Measurements from ENCODE around the gene CD247.

Gene CD247

DNA sequence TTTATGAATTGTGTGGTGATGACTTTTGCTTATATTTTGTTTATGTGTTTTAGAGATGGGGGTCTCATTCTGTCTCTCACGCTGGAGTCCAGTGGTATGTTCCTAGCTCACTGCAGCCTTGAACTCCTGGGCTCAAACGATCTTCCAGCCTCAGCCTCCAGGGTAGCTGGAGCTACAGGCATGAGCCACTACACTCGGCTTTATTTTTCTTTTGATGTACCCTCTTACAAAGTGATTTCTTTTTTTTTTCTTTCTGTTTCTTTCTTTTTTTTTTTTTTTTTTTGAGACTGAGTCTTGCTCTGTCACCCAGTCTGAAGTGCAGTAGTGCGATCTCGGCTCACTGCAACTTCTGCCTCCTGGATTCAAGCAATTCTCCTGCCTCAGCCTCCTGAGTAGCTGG lies 46.8 kb downstream of the CD247 start:
- WGBS (ENCODE audit: insufficient coverage): 100% methylated on average over 1 of the region's 5 CpGs
- no peaks in the 10 kb centered on the region for H3K9me3 ChIP-seq (ENCODE audit: control extremely low read depth in 1 of 5, control insufficient read depth in 4 of 5, insufficient read depth in 2 of 5, low read depth in 1 of 5, low read length in 4 of 5)
- ChIA-PET POLR2A (no interaction called here), CTCF (no interaction called here)
- no peak overlapping the region for H3K4me3 ChIP-seq (ENCODE audit: control insufficient read depth in 1 of 7, extremely low read depth in 1 of 7, insufficient read depth in 4 of 7, low read depth in 2 of 7, low read length in 6 of 7)
- no peaks in the 10 kb centered on the region for H3K4me1 ChIP-seq (ENCODE audit: control extremely low read depth in 1 of 4, control insufficient read depth in 4 of 4, insufficient read depth in 4 of 4, low read length in 3 of 4)
- H3K36me3 ChIP-seq (ENCODE audit: control insufficient read depth in 4 of 4, insufficient read depth in 4 of 4, low read length in 3 of 4): no peaks in the 10 kb centered on the region
- no peak overlapping the region for H3K27ac ChIP-seq (ENCODE audit: insufficient read depth in 1 of 2, low read depth in 1 of 2, low read length in 2 of 2, poor library complexity in 1 of 2, severe bottlenecking in 2 of 2)
- no peaks in the 10 kb centered on the region for H3K27me3 ChIP-seq (replicated peaks in 2 of 5; ENCODE audit: control insufficient read depth in 4 of 5, insufficient read depth in 5 of 5, low read length in 4 of 5)
- DNase-seq: no peak

- ChIA-PET POLR2A (no interaction called here), CTCF (interaction anchor here (0.7 to 1.8 kb wide), 4 partner anchors 11 to 1550 kb away, joined by 3 to 4 read pairs (median 4); no protein-coding TSS in a partner anchor)
- no peaks in the 10 kb centered on the region for H3K4me1 ChIP-seq (ENCODE audit: control extremely low read depth in 1 of 4, control insufficient read depth in 4 of 4, insufficient read depth in 4 of 4, low read length in 3 of 4)
- no peak overlapping the region for H3K27ac ChIP-seq (ENCODE audit: insufficient read depth in 1 of 2, low read depth in 1 of 2, low read length in 2 of 2, poor library complexity in 1 of 2, severe bottlenecking in 2 of 2)
- no peaks in the 10 kb centered on the region for H3K27me3 ChIP-seq (replicated peaks in 2 of 5; ENCODE audit: control insufficient read depth in 4 of 5, insufficient read depth in 5 of 5, low read length in 4 of 5)
- DNase-seq: no peak
- WGBS (ENCODE audit: insufficient coverage): 100% methylated on average over 2 of the region's 7 CpGs
- no peak overlapping the region for H3K4me3 ChIP-seq (ENCODE audit: control insufficient read depth in 1 of 7, extremely low read depth in 1 of 7, insufficient read depth in 4 of 7, low read depth in 2 of 7, low read length in 6 of 7)
- no peaks in the 10 kb centered on the region for H3K9me3 ChIP-seq (ENCODE audit: control extremely low read depth in 1 of 5, control insufficient read depth in 4 of 5, insufficient read depth in 2 of 5, low read depth in 1 of 5, low read length in 4 of 5)
- H3K36me3 ChIP-seq (ENCODE audit: control insufficient read depth in 4 of 4, insufficient read depth in 4 of 4, low read length in 3 of 4): no peaks in the 10 kb centered on the region
These were observed 48.9 kb downstream of the CD247 start for GRCh38 chr1:167469280-167469965.

- H3K9me3 ChIP-seq (ENCODE audit: control extremely low read depth in 1 of 5, control insufficient read depth in 4 of 5, insufficient read depth in 2 of 5, low read depth in 1 of 5, low read length in 4 of 5): no peaks in the 10 kb centered on the region
- no peaks in the 10 kb centered on the region for H3K36me3 ChIP-seq (ENCODE audit: control insufficient read depth in 4 of 4, insufficient read depth in 4 of 4, low read length in 3 of 4)
- CTCF ChIA-PET: interaction anchor here (0.7 to 1.8 kb wide), 5 partner anchors 13 to 187 kb away, joined by 3 to 4 read pairs (median 3); no protein-coding TSS in a partner anchor
- H3K27ac ChIP-seq (ENCODE audit: insufficient read depth in 1 of 2, low read depth in 1 of 2, low read length in 2 of 2, poor library complexity in 1 of 2, severe bottlenecking in 2 of 2): no peak overlapping the region
- POLR2A ChIA-PET: no interaction called here
- no peaks in the 10 kb centered on the region for H3K27me3 ChIP-seq (replicated peaks in 2 of 5; ENCODE audit: control insufficient read depth in 4 of 5, insufficient read depth in 5 of 5, low read length in 4 of 5)
- WGBS (ENCODE audit: insufficient coverage): 90% methylated on average over 4 of the region's 9 CpGs
- no peak overlapping the region for H3K4me3 ChIP-seq (ENCODE audit: control insufficient read depth in 1 of 7, extremely low read depth in 1 of 7, insufficient read depth in 4 of 7, low read depth in 2 of 7, low read length in 6 of 7)
- H3K4me1 ChIP-seq (ENCODE audit: control extremely low read depth in 1 of 4, control insufficient read depth in 4 of 4, insufficient read depth in 4 of 4, low read length in 3 of 4): no peaks in the 10 kb centered on the region
- no peak for DNase-seq
These were observed 50.6 kb downstream of the CD247 start for GRCh38 chr1:167467752-167468151.

GRCh38 chr1:167467126-167467710 lies 51.1 kb downstream of the CD247 start:
- POLR2A ChIA-PET: no interaction called here
- Histone ChIP-seq H3K27ac (ENCODE audit: insufficient read depth in 1 of 2, low read depth in 1 of 2, low read length in 2 of 2, poor library complexity in 1 of 2, severe bottlenecking in 2 of 2) (no peak overlapping the region), H3K36me3 (ENCODE audit: control insufficient read depth in 4 of 4, insufficient read depth in 4 of 4, low read length in 3 of 4) (no peaks in the 10 kb centered on the region), H3K4me3 (ENCODE audit: control insufficient read depth in 1 of 7, extremely low read depth in 1 of 7, insufficient read depth in 4 of 7, low read depth in 2 of 7, low read length in 6 of 7) (no peak overlapping the region), H3K4me1 (ENCODE audit: control extremely low read depth in 1 of 4, control insufficient read depth in 4 of 4, insufficient read depth in 4 of 4, low read length in 3 of 4) (no peaks in the 10 kb centered on the region), H3K9me3 (ENCODE audit: control extremely low read depth in 1 of 5, control insufficient read depth in 4 of 5, insufficient read depth in 2 of 5, low read depth in 1 of 5, low read length in 4 of 5) (no peaks in the 10 kb centered on the region), H3K27me3 (replicated peaks in 2 of 5; ENCODE audit: control insufficient read depth in 4 of 5, insufficient read depth in 5 of 5, low read length in 4 of 5) (no peaks in the 10 kb centered on the region)
- CTCF ChIA-PET: interaction anchor here (1.0 to 1.1 kb wide), 2 partner anchors 20 to 65 kb away, joined by 3 read pairs; no protein-coding TSS in a partner anchor
- DNase-seq: no peak
- 96% methylated on average over 15 of the region's 15 CpGs for WGBS (ENCODE audit: insufficient coverage)

- ChIA-PET CTCF (no interaction called here), POLR2A (no interaction called here)
- Histone ChIP-seq H3K36me3 (ENCODE audit: control insufficient read depth in 4 of 4, insufficient read depth in 4 of 4, low read length in 3 of 4) (no peaks in the 10 kb centered on the region), H3K27me3 (replicated peaks in 2 of 5; ENCODE audit: control insufficient read depth in 4 of 5, insufficient read depth in 5 of 5, low read length in 4 of 5) (no peaks in the 10 kb centered on the region), H3K4me1 (ENCODE audit: control extremely low read depth in 1 of 4, control insufficient read depth in 4 of 4, insufficient read depth in 4 of 4, low read length in 3 of 4) (no peaks in the 10 kb centered on the region), H3K27ac (ENCODE audit: insufficient read depth in 1 of 2, low read depth in 1 of 2, low read length in 2 of 2, poor library complexity in 1 of 2, severe bottlenecking in 2 of 2) (no peak overlapping the region), H3K9me3 (ENCODE audit: control extremely low read depth in 1 of 5, control insufficient read depth in 4 of 5, insufficient read depth in 2 of 5, low read depth in 1 of 5, low read length in 4 of 5) (no peaks in the 10 kb centered on the region), H3K4me3 (ENCODE audit: control insufficient read depth in 1 of 7, extremely low read depth in 1 of 7, insufficient read depth in 4 of 7, low read depth in 2 of 7, low read length in 6 of 7) (no peak overlapping the region)
- no peak for DNase-seq
- WGBS (ENCODE audit: insufficient coverage): 91% methylated on average over 1 of the region's 1 CpG
These were observed 52.6 kb downstream of the CD247 start for GRCh38 chr1:167465743-167466142.

- ChIA-PET CTCF (interaction anchor here (1.2 to 1.3 kb wide), 2 partner anchors 15 to 24 kb away, joined by 4 to 5 read pairs; no protein-coding TSS in a partner anchor), POLR2A (no interaction called here)
These were observed 53.3 kb downstream of the CD247 start for GRCh38 chr1:167465018-167465417.

DNA sequence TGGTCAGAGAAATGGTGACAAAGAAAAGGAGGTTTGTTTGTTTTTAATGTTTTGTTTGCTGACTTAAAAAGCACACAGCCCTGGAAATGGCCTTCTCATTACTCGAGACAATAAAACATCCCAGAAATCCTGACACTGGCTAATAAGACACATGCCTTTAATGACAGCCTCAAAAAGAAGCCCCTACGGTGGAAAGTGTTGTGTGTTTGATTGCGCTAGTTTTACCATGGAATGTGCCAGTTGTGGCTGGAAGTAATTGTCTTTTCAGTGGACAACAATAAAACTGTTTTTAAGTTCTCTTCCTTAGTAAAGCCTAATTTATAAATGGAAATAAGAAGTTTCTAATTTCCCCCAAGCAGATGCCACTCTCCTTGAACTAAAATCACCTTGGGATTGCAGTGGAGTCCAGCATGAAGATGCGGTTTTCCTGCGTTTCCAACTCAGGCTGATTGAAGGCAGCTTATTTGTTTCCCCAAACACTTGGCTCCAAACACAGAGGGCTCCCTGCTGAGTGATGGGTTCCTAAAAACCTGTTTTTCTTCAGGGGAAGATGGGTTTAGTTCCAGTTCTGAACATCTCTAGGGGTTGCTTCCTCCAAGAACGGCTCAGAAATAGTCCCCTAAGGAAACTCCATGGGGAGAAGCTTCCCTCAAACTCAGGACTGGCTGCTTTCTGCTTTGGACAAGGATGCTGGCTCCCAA lies 54.3 kb downstream of the CD247 start:
- H3K4me1 ChIP-seq (ENCODE audit: control extremely low read depth in 1 of 4, control insufficient read depth in 4 of 4, insufficient read depth in 4 of 4, low read length in 3 of 4): no peaks in the 10 kb centered on the region

More at GRCh38 chr1:167465018-167465417, 53.3 kb downstream of the CD247 start:
- no peaks in the 10 kb centered on the region for H3K9me3 ChIP-seq (ENCODE audit: control extremely low read depth in 1 of 5, control insufficient read depth in 4 of 5, insufficient read depth in 2 of 5, low read depth in 1 of 5, low read length in 4 of 5)
- WGBS (ENCODE audit: insufficient coverage): 100% methylated on average over 1 of the region's 2 CpGs
- H3K27ac ChIP-seq (ENCODE audit: insufficient read depth in 1 of 2, low read depth in 1 of 2, low read length in 2 of 2, poor library complexity in 1 of 2, severe bottlenecking in 2 of 2): no peak overlapping the region
- H3K4me3 ChIP-seq (ENCODE audit: control insufficient read depth in 1 of 7, extremely low read depth in 1 of 7, insufficient read depth in 4 of 7, low read depth in 2 of 7, low read length in 6 of 7): no peak overlapping the region
- DNase-seq: no peak
- no peaks in the 10 kb centered on the region for H3K36me3 ChIP-seq (ENCODE audit: control insufficient read depth in 4 of 4, insufficient read depth in 4 of 4, low read length in 3 of 4)
- H3K4me1 ChIP-seq (ENCODE audit: control extremely low read depth in 1 of 4, control insufficient read depth in 4 of 4, insufficient read depth in 4 of 4, low read length in 3 of 4): no peaks in the 10 kb centered on the region
- no peaks in the 10 kb centered on the region for H3K27me3 ChIP-seq (replicated peaks in 2 of 5; ENCODE audit: control insufficient read depth in 4 of 5, insufficient read depth in 5 of 5, low read length in 4 of 5)

More for the DNA sequence above, 54.3 kb downstream of the CD247 start:
- ChIA-PET CTCF (interaction anchor here (1.2 to 1.3 kb wide), 2 partner anchors 14 to 23 kb away, joined by 4 to 5 read pairs; no protein-coding TSS in a partner anchor), POLR2A (no interaction called here)
- Histone ChIP-seq H3K4me3 (ENCODE audit: control insufficient read depth in 1 of 7, extremely low read depth in 1 of 7, insufficient read depth in 4 of 7, low read depth in 2 of 7, low read length in 6 of 7) (no peak overlapping the region), H3K9me3 (ENCODE audit: control extremely low read depth in 1 of 5, control insufficient read depth in 4 of 5, insufficient read depth in 2 of 5, low read depth in 1 of 5, low read length in 4 of 5) (no peaks in the 10 kb centered on the region), H3K27ac (ENCODE audit: insufficient read depth in 1 of 2, low read depth in 1 of 2, low read length in 2 of 2, poor library complexity in 1 of 2, severe bottlenecking in 2 of 2) (no peak overlapping the region), H3K27me3 (replicated peaks in 2 of 5; ENCODE audit: control insufficient read depth in 4 of 5, insufficient read depth in 5 of 5, low read length in 4 of 5) (no peaks in the 10 kb centered on the region), H3K36me3 (ENCODE audit: control insufficient read depth in 4 of 4, insufficient read depth in 4 of 4, low read length in 3 of 4) (no peaks in the 10 kb centered on the region)
- 96% methylated on average over 3 of the region's 6 CpGs for WGBS (ENCODE audit: insufficient coverage)
- no peak for DNase-seq
